Measurements from ENCODE around the gene PLB1.

Gene PLB1

GRCh38 chr2:28570431-28570830 is 74.6 kb downstream of the PLB1 start:
- Histone ChIP-seq H3K4me3 (no peak overlapping the region), H3K36me3 (ENCODE audit: insufficient read depth, low read length) (no peaks in the 10 kb centered on the region), H3K27ac (no peak overlapping the region), H3K9me3 (ENCODE audit: low read depth, low read length) (no peaks in the 10 kb centered on the region), H3K9ac (ENCODE audit: insufficient read length) (no peak overlapping the region)
- TF ChIP-seq EZH2 (IDR thresholded peaks at IDR 0.05) (no peak), FOXP2 (optimal IDR thresholded peaks at IDR 0.05; ENCODE audit: control extremely low read depth, extremely low read length, insufficient read depth) (no peak), POLR2AphosphoS5 (IDR thresholded peaks at IDR 0.05; ENCODE audit: borderline replicate concordance, low read depth, low read length) (no peak)
- DNase-seq (ENCODE audit: low read depth, low spot score), result no peak

- TF ChIP-seq POLR2AphosphoS5 (IDR thresholded peaks at IDR 0.05; ENCODE audit: borderline replicate concordance, low read depth, low read length) (no peak), FOXP2 (optimal IDR thresholded peaks at IDR 0.05; ENCODE audit: control extremely low read depth, extremely low read length, insufficient read depth) (no peak), EZH2 (IDR thresholded peaks at IDR 0.05) (no peak)
- H3K9ac ChIP-seq (ENCODE audit: insufficient read length), result no peak overlapping the region
These were observed 80.9 kb downstream of the PLB1 start for GRCh38 chr2:28576714-28577113.

GRCh38 chr2:28577791-28578680 is 82.2 kb downstream of the PLB1 start:
- DNase-seq (ENCODE audit: low read depth, low spot score), result no peak
- H3K27ac ChIP-seq, result no peak overlapping the region
- TF ChIP-seq POLR2AphosphoS5 (IDR thresholded peaks at IDR 0.05; ENCODE audit: borderline replicate concordance, low read depth, low read length) (no peak), FOXP2 (optimal IDR thresholded peaks at IDR 0.05; ENCODE audit: control extremely low read depth, extremely low read length, insufficient read depth) (no peak), EZH2 (IDR thresholded peaks at IDR 0.05) (no peak)
- H3K4me3 ChIP-seq, result no peak overlapping the region
- H3K9me3 ChIP-seq (ENCODE audit: low read depth, low read length), result no peaks in the 10 kb centered on the region
- no peak overlapping the region for H3K9ac ChIP-seq (ENCODE audit: insufficient read length)
- H3K36me3 ChIP-seq (ENCODE audit: insufficient read depth, low read length), result no peaks in the 10 kb centered on the region

More at GRCh38 chr2:28576714-28577113, 80.9 kb downstream of the PLB1 start:
- no peaks in the 10 kb centered on the region for H3K36me3 ChIP-seq (ENCODE audit: insufficient read depth, low read length)
- DNase-seq (ENCODE audit: low read depth, low spot score), result no peak
- no peak overlapping the region for H3K4me3 ChIP-seq
- no peak overlapping the region for H3K27ac ChIP-seq
- no peaks in the 10 kb centered on the region for H3K9me3 ChIP-seq (ENCODE audit: low read depth, low read length)

- no peak for DNase-seq (ENCODE audit: low read depth, low spot score)
- no peak for TF ChIP-seq FOXP2 (optimal IDR thresholded peaks at IDR 0.05; ENCODE audit: control extremely low read depth, extremely low read length, insufficient read depth)
- no peak for TF ChIP-seq POLR2AphosphoS5 (IDR thresholded peaks at IDR 0.05; ENCODE audit: borderline replicate concordance, low read depth, low read length)
- TF ChIP-seq EZH2 (IDR thresholded peaks at IDR 0.05), result no peak
- Histone ChIP-seq H3K36me3 (ENCODE audit: insufficient read depth, low read length) (no peaks in the 10 kb centered on the region), H3K4me3 (no peak overlapping the region), H3K27ac (no peak overlapping the region), H3K9me3 (ENCODE audit: low read depth, low read length) (no peaks in the 10 kb centered on the region), H3K9ac (ENCODE audit: insufficient read length) (no peak overlapping the region)
These were observed 82.9 kb downstream of the PLB1 start for GRCh38 chr2:28578774-28579173.

GRCh38 chr2:28579606-28580005 is 83.7 kb downstream of the PLB1 start:
- Histone ChIP-seq H3K36me3 (ENCODE audit: insufficient read depth, low read length) (no peaks in the 10 kb centered on the region), H3K27ac (no peak overlapping the region), H3K9me3 (ENCODE audit: low read depth, low read length) (no peaks in the 10 kb centered on the region), H3K9ac (ENCODE audit: insufficient read length) (no peak overlapping the region), H3K4me3 (no peak overlapping the region)
- DNase-seq (ENCODE audit: low read depth, low spot score), result no peak
- TF ChIP-seq POLR2AphosphoS5 (IDR thresholded peaks at IDR 0.05; ENCODE audit: borderline replicate concordance, low read depth, low read length) (no peak), EZH2 (IDR thresholded peaks at IDR 0.05) (no peak), FOXP2 (optimal IDR thresholded peaks at IDR 0.05; ENCODE audit: control extremely low read depth, extremely low read length, insufficient read depth) (no peak)

GRCh38 chr2:28580078-28580477 is 84.2 kb downstream of the PLB1 start:
- Histone ChIP-seq H3K9ac (ENCODE audit: insufficient read length) (no peak overlapping the region), H3K27ac (no peak overlapping the region), H3K9me3 (ENCODE audit: low read depth, low read length) (no peaks in the 10 kb centered on the region), H3K36me3 (ENCODE audit: insufficient read depth, low read length) (no peaks in the 10 kb centered on the region), H3K4me3 (no peak overlapping the region)
- DNase-seq (ENCODE audit: low read depth, low spot score), result no peak
- no peak for TF ChIP-seq POLR2AphosphoS5 (IDR thresholded peaks at IDR 0.05; ENCODE audit: borderline replicate concordance, low read depth, low read length)
- TF ChIP-seq FOXP2 (optimal IDR thresholded peaks at IDR 0.05; ENCODE audit: control extremely low read depth, extremely low read length, insufficient read depth), result no peak
- TF ChIP-seq EZH2 (IDR thresholded peaks at IDR 0.05), result no peak

GRCh38 chr2:28581312-28581711 is 85.5 kb downstream of the PLB1 start:
- no peak overlapping the region for H3K4me3 ChIP-seq
- no peak for DNase-seq (ENCODE audit: low read depth, low spot score)
- H3K9ac ChIP-seq (ENCODE audit: insufficient read length), result no peak overlapping the region
- TF ChIP-seq EZH2 (IDR thresholded peaks at IDR 0.05) (no peak), FOXP2 (optimal IDR thresholded peaks at IDR 0.05; ENCODE audit: control extremely low read depth, extremely low read length, insufficient read depth) (no peak), POLR2AphosphoS5 (IDR thresholded peaks at IDR 0.05; ENCODE audit: borderline replicate concordance, low read depth, low read length) (no peak)
- H3K36me3 ChIP-seq (ENCODE audit: insufficient read depth, low read length), result no peaks in the 10 kb centered on the region
- no peak overlapping the region for H3K27ac ChIP-seq
- H3K9me3 ChIP-seq (ENCODE audit: low read depth, low read length), result no peaks in the 10 kb centered on the region

GRCh38 chr2:28582152-28582551 is 86.3 kb downstream of the PLB1 start:
- no peak overlapping the region for H3K4me3 ChIP-seq
- H3K9me3 ChIP-seq (ENCODE audit: low read depth, low read length), result no peaks in the 10 kb centered on the region
- DNase-seq (ENCODE audit: low read depth, low spot score), result no peak
- H3K9ac ChIP-seq (ENCODE audit: insufficient read length), result no peak overlapping the region
- TF ChIP-seq FOXP2 (optimal IDR thresholded peaks at IDR 0.05; ENCODE audit: control extremely low read depth, extremely low read length, insufficient read depth), result no peak
- no peak for TF ChIP-seq EZH2 (IDR thresholded peaks at IDR 0.05)
- no peak for TF ChIP-seq POLR2AphosphoS5 (IDR thresholded peaks at IDR 0.05; ENCODE audit: borderline replicate concordance, low read depth, low read length)
- no peak overlapping the region for H3K27ac ChIP-seq
- no peaks in the 10 kb centered on the region for H3K36me3 ChIP-seq (ENCODE audit: insufficient read depth, low read length)
